GM19023 (cell line): ENCODE measurements around the gene TBC1D2.

ENCODE experiments used
- ATAC-seq: cut with Tn5 transposase; IDR thresholded peaks from one replicate; pipeline ENCODE4 v1.9.1; 2021; ENCODE audit warnings: mild to moderate bottlenecking, moderate library complexity; ENCODE audit not compliant: unreplicated experiment

Gene TBC1D2

DNA sequence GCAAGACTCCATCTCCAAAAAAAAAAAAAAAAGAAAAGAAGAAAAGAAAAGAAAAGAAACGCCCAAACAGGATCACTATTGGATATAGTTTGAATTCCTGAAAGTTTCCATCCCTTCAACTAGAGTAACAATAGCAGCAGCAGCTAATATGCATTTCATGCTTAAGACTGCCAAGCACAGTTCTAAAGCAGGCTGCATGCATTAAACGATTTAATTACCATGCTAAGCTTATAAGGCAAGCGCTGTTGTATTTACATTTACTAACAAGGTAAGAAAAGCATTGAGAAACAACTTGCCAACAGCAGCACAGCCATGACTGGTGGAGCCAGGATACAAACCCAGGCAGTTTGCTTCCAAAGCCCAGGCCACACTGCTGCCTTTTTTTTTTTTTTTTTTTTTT, 13.0 kb downstream of the TBC1D2 start:
- ATAC-seq, result no peak

DNA sequence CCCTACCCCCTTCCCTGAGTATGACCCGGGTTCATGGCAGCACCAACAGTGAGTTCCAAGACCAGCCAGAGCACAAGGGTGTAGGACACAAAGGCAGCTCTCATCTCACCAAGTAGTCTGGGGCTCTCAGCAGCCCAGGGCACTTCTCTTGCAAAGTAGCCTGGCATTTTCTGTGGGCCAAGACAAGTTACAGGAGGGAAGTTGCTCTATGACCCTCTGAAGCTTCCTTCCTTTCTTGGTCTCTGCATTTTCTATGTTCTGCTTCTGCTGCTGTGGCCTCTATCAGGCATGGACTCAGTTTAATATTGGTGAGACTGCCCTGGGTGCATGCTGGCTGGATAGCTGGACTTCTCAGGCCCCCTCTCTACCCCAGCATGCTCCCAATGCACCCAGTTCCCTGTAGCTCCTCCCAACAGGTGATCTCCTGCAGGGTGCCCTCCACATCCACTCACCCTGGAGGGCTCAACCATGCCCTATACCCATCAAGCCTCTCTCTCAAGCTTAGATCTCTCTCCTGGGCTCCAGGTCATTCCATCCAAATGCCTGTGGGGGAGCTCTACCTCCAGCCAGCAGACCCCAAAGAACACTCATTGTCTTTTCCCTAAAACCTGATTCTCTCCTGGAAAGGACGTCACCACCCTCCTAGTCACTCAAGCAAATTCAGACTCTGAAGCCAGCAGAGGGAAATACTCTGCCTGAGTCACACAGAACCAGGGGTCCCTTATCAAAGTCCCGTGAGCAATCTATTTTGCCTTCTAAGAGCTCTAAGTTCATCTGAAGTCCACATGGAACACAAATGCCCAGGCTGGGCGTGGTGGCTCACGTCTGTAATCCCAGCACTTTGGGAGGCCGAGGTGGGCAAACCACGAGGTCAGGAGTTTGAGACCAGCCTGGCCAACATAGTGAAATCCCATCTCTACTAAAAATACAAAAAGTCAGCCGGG, 13.8 kb downstream of the TBC1D2 start:
- ATAC-seq, result no peak

GRCh38 chr9:98240475-98240874, 15.0 kb downstream of the TBC1D2 start:
- ATAC-seq, result no peak

- ATAC-seq, result no peak
Measured at GRCh38 chr9:98236901-98237487, 18.5 kb downstream of the TBC1D2 start.

DNA sequence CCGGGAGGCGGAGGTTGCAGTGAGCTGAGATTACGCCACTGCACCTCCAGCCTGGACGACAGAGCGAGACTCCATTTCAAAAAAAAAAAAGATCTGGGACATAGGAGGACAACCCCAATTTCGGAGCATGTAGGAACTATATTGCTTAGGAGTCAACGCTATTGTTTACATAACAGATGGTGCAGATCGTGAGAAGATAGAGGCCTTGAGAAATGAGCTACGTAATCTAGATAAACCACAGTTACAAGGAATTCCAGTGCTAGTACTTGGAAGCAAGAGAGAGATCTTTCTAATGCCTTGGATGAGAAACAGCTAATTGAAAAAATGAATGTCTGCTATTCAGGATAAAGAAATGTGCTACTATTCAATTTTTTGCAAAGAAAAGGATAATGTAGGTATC, 20.3 kb downstream of the TBC1D2 start:
- ATAC-seq, result no peak

- no peak for ATAC-seq
Measured at GRCh38 chr9:98234245-98234825, 21.1 kb downstream of the TBC1D2 start.

DNA sequence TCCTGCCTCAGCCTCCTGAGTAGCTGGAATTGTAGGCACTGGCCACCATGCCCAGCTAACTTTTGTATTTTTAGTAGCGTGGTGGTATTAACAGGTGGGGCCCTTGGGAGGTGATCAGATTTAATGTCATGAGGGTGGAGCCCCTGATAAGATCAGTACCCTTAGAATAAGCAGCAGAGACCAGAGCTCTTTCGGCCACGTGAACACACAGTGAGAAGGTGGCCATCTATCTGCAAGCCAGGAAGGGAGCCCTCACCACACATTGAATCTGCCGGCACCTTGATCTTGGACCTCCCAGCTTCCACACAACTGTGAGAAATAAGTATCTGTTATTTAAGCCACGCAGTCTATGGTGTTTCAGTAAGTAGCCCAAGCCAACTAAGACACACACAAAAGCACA, 22.5 kb downstream of the TBC1D2 start:
- no peak for ATAC-seq

- no peak for ATAC-seq
Measured at GRCh38 chr9:98231770-98232478, 23.5 kb downstream of the TBC1D2 start.

DNA sequence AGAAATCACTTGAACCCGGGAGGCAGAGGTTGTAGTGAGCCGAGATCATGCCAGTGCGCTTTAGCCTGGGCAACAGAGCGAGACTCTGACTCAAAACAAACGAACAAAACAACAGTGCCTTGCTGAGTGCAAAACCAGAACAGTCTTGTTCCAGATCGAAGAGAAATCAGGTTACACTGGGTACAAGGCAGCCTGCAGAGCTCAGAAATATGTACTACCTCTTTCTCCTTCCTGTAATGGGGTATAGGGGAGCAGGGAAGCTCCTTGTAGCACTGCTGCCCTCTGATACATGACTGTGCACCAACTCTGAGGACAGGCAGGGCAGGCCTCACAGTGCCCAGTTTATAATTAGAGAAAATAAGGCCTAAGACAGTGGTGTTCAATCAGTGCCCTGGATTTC, 24.7 kb downstream of the TBC1D2 start:
- ATAC-seq, result no peak

DNA sequence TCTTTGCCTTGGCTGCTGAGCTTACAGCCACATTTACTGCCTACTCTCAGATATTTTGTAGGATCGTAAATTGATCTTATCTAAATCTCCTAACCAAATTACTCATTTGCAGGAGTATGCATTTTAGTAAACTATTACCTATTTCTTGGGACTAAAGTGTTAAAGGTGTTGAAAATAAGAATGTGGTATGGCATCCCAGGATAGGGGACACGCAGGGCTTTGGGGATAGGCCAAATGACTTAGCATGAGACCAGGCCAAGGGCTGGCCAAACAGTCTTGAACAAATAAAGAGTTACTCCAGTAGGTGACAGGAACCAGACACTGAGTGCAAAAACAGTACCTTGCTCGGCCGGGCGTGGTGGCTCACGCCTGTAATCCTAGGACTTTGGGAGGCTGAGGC, 25.1 kb downstream of the TBC1D2 start:
- no peak for ATAC-seq

- ATAC-seq, result no peak
Measured at GRCh38 chr9:98229620-98230019, 25.8 kb downstream of the TBC1D2 start.

GRCh38 chr9:98229090-98229395, 26.4 kb downstream of the TBC1D2 start:
- no peak for ATAC-seq

DNA sequence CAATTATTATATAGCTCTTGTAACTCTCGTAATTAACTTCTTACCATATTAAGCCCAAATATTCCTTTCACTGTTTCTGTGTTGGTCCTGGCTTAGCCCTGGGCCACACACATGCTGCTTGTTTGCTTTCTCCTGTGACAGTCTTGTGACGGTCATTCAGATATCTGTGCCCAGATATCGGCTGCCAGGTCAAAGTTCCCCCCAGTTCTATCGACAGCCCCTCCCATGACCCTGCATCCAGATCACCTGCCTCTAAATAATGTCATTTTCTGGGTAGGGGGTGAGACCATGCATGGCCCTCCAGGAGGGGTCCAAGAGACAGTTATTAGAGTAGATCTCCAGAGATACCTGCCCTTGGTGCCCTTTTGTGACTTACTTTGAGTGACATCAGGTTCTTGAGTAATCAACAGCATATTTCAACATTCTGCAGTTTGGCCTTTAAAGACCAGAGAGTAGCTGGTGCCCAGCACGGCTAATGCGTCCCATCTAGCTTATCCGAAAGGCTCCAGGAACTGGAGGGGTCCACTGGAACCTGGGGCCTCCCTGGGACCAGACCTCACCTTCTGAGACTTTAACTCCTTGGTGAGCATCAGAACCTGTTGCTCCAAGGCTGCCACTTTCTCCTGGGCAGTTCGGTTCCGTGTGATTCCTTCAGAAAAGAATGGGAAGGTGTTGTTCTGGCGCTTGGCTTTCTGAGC, 26.9 kb downstream of the TBC1D2 start:
- no peak for ATAC-seq

- ATAC-seq, result no peak
Measured at GRCh38 chr9:98227883-98228282, 27.6 kb downstream of the TBC1D2 start.

DNA sequence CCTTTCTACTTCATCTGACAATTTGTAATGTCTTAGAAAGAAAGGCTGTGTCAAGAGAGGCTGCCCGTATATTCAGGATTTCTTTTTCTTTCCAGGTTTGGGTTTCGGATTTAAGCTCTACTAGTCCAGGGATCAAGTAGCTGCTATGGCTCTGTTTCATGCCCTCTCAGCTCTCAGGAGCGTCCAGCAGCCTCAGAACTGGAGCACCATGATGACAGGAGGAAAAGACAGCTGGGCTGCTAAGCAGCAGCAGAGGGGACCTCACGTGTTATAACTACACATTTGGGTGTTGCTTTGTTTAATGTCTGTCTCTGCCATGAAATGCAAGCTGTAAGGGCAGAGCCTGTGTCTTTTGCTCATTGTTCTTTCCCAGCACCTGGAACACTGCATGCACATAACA, 28.5 kb downstream of the TBC1D2 start:
- ATAC-seq, result no peak

GRCh38 chr9:98226516-98226915, 28.9 kb downstream of the TBC1D2 start:
- no peak for ATAC-seq

GRCh38 chr9:98225015-98225442, 30.4 kb downstream of the TBC1D2 start:
- no peak for ATAC-seq

DNA sequence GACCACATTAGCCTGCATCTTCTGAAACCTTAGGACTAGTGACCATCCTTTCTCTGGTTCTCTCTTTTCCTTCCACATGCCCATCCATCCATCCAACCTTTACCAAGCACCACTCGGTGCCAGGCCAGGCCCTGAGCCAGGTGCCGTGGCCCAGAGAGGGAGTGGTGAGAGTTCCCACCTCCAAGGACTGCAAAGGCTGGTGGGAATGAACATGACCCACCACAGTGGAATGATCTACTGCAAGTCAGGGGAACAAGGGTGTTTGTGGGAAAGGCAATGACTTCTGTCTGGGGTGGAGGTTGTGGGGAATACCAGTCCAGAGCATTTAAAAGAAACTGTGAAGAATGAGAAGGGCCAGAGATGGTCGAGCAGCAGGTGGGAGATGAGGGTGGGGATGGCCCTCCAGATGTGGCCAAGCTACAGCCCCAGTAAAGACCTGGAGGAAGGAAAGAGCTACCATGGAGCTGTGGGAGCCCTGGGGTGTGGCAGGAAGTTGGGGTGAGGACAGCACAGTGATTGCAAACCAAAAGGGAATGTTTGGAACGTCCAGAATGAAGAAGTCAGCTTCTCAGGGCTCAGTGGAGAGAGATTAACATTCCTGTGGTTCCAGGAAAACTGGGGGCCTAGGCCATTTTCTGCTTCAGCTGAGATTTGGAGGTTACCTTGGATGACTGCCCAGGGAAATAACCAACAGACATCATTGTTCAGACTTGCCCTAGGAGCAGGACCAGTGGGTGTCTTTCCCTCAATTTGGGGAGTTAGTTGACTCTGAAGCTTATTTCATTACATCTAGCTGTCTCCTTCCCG, 32.4 kb downstream of the TBC1D2 start:
- ATAC-seq, result no peak

DNA sequence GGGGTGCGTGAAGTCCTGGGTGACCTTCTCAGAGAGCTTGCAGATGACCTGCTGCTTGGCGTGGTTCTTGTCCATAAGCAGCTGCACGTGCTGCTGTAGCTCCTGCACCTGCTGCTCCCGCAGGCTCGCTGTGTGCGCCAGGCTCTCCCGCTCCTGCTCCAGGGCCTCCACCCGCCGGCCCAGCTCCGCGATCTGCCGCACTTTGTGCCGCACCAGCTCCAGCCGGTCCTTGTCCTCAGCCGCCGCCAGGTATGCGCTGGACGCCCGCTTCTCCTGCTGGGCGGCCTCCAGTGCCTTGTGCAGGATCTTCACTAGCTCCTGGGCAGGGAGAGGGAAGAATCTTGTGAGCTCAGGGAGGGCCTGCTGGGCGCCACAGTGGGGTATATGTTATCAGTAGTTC, 34.5 kb downstream of the TBC1D2 start:
- ATAC-seq, result no peak

GRCh38 chr9:98219794-98220370, 35.6 kb downstream of the TBC1D2 start:
- no peak for ATAC-seq
